OCI-LY7 (cell line): ENCODE results near the gene ZNF23.
A peak's percentile ranks its signal among the peaks of the same experiment; 100 is the strongest.

Experiments used
- EZH2phosphoT487 ChIP-seq: fragments of 200-600 bp; sonication (generic); IDR thresholded peaks from 2 replicates; pipeline ENCODE4 v1.6.1; 2018; ENCODE audit warnings: low read depth, borderline replicate concordance, mild to moderate bottlenecking, mixed run types, antibody characterized with exemption, low read length, moderate library complexity, mixed read lengths
- TF ChIP-seq, protein P1 (sequence below): fragments of 200-600 bp; sonication (generic); conservative IDR thresholded peaks from 2 replicates; pipeline ENCODE4 v1.5.1; 2014; ENCODE audit warnings: mild to moderate bottlenecking, antibody characterized with exemption, low read length, moderate library complexity, mixed read lengths

DNA sequence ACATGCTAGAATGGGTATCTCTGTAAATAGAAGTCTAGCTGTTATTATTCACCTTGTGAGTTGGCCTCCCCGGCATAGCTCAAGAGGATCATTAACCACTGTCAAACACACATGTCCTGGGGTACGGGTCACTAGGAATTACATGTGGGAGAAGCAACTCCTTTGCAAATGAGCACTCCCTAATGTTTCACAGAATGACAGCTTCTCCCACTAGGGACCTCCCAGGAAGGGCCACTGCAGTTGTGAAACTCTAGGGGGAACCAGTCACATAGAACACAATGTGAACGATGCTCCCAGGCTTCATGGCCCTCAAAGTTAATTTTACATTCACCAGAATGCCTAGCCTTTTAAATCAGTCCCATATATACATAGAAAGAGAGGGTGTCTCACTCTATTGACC, 39.5 kb upstream of the ZNF23 start:
- TF ChIP-seq, protein P1, sequence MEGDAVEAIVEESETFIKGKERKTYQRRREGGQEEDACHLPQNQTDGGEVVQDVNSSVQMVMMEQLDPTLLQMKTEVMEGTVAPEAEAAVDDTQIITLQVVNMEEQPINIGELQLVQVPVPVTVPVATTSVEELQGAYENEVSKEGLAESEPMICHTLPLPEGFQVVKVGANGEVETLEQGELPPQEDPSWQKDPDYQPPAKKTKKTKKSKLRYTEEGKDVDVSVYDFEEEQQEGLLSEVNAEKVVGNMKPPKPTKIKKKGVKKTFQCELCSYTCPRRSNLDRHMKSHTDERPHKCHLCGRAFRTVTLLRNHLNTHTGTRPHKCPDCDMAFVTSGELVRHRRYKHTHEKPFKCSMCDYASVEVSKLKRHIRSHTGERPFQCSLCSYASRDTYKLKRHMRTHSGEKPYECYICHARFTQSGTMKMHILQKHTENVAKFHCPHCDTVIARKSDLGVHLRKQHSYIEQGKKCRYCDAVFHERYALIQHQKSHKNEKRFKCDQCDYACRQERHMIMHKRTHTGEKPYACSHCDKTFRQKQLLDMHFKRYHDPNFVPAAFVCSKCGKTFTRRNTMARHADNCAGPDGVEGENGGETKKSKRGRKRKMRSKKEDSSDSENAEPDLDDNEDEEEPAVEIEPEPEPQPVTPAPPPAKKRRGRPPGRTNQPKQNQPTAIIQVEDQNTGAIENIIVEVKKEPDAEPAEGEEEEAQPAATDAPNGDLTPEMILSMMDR: peak; percentile 55
- TF ChIP-seq EZH2phosphoT487: no peak
